HFFc6 (cell line): Measurements from ENCODE around the gene FMN1. TPM values are rescaled to one million over a fixed set of nuclear protein-coding genes. Genes with fewer than 3 reads are reported as not detected.

ENCODE experiments used
- DNase-seq: peaks from one replicate; pipeline ENCODE4 v3.0.0-alpha.2; 2018
- H3K27ac Mint-ChIP-seq: 2 replicates; pipeline ENCODE4 v1.8.0; 2020; ENCODE audit warnings: mild to moderate bottlenecking, mixed read lengths
- H3K27me3 Mint-ChIP-seq: 2 replicates; pipeline ENCODE4 v1.8.0; 2021; ENCODE audit warnings: mild to moderate bottlenecking, moderate library complexity, mixed read lengths; ENCODE audit not compliant: insufficient read depth
- H3K36me3 Mint-ChIP-seq: 2 replicates; pipeline ENCODE4 v1.8.0; 2021; ENCODE audit warnings: low read depth, mixed read lengths
- H3K4me1 Mint-ChIP-seq: 2 replicates; pipeline ENCODE4 v1.8.0; 2020; ENCODE audit warnings: low read depth, mixed read lengths
- H3K4me3 Mint-ChIP-seq: 2 replicates; pipeline ENCODE4 v1.8.0; 2020; ENCODE audit warnings: mild to moderate bottlenecking, moderate library complexity, mixed read lengths
- H3K9me3 Mint-ChIP-seq: 2 replicates; pipeline ENCODE4 v1.8.0; 2020; ENCODE audit warnings: mild to moderate bottlenecking, mixed read lengths
- total RNA-seq, 6 experiments: library from RNA; stranded (reverse); fragmentation: NEBNext Ultra II Directional; extraction: Animal tissue kit (Norgen Biotek cat#: 25700); gene quantifications; 2 replicates in 1 of 6; 3 replicates in 5 of 6; pipeline ENCODE4 v1.2.3, GENCODE V29; 2021
- TF ChIP-seq, protein P1 (sequence below): fragments of 200-600 bp; sonication (generic); IDR thresholded peaks from 2 replicates; pipeline ENCODE4 v1.5.0; 2021; ENCODE audit warnings: antibody characterized with exemption, mild to moderate bottlenecking

The FMN1 gene
- total RNA-seq, 6 experiments from 2014 or later, result 8.3 to 14.0 (median 12.6) TPM

DNA sequence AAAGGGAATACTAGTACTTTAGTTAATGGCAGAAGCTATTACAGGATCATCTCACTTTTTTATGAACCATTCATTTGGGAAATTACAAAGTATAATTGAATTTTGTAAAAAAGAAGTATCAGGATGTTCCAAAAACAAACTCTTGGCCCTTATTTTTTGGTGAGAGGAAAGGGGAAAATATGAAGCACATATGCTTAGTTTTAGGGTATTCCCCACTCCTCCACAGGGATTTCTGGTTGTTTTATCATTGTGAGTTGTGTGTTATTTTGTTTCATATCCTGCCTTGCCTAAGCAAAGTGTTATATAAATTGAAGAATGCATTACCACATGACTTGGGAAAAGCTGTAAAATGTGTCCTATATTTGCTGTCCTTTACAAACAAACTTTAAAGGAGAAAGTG is 227.0 kb downstream of the FMN1 start:
- H3K27ac Mint-ChIP-seq, result no peak overlapping the region
- peaks cover 26% of the 10 kb centered on the region for H3K36me3 Mint-ChIP-seq
- no peaks in the 10 kb centered on the region; the same call in 1 of the 2 replicates for H3K27me3 Mint-ChIP-seq
- no peak overlapping the region for H3K4me3 Mint-ChIP-seq
- H3K4me1 Mint-ChIP-seq, result peaks cover 11% of the 10 kb centered on the region; the same call in 1 of the 2 replicates
- TF ChIP-seq, protein P1, sequence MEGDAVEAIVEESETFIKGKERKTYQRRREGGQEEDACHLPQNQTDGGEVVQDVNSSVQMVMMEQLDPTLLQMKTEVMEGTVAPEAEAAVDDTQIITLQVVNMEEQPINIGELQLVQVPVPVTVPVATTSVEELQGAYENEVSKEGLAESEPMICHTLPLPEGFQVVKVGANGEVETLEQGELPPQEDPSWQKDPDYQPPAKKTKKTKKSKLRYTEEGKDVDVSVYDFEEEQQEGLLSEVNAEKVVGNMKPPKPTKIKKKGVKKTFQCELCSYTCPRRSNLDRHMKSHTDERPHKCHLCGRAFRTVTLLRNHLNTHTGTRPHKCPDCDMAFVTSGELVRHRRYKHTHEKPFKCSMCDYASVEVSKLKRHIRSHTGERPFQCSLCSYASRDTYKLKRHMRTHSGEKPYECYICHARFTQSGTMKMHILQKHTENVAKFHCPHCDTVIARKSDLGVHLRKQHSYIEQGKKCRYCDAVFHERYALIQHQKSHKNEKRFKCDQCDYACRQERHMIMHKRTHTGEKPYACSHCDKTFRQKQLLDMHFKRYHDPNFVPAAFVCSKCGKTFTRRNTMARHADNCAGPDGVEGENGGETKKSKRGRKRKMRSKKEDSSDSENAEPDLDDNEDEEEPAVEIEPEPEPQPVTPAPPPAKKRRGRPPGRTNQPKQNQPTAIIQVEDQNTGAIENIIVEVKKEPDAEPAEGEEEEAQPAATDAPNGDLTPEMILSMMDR, result no peak
- H3K9me3 Mint-ChIP-seq, result no peaks in the 10 kb centered on the region
- DNase-seq, result no peak

DNA sequence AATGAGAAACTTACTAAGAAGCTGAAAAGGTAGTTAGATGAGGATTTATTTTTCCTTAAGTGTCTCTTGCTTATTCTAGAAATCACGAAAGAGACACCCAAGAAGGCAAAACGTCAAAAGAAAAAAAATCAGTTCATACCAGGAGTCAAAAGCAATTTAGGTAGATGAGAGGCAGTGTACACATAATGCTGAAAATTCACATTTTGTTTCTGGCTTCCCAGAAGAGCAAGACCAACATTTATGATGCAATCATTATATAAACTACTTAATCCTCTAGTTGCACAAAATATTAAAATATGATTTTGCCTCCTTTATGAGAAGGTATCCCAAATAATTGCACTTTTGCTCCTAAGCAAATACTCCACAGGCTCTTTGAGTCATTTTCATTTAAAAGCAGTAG is 228.0 kb downstream of the FMN1 start:
- peaks cover 30% of the 10 kb centered on the region for H3K36me3 Mint-ChIP-seq
- TF ChIP-seq, protein P1, result no peak
- no peaks in the 10 kb centered on the region; the same call in 1 of the 2 replicates for H3K27me3 Mint-ChIP-seq
- no peak overlapping the region for H3K27ac Mint-ChIP-seq
- no peak overlapping the region for H3K4me3 Mint-ChIP-seq
- DNase-seq, result no peak
- H3K9me3 Mint-ChIP-seq, result no peaks in the 10 kb centered on the region
- H3K4me1 Mint-ChIP-seq, result peaks cover 11% of the 10 kb centered on the region; the same call in 1 of the 2 replicates

DNA sequence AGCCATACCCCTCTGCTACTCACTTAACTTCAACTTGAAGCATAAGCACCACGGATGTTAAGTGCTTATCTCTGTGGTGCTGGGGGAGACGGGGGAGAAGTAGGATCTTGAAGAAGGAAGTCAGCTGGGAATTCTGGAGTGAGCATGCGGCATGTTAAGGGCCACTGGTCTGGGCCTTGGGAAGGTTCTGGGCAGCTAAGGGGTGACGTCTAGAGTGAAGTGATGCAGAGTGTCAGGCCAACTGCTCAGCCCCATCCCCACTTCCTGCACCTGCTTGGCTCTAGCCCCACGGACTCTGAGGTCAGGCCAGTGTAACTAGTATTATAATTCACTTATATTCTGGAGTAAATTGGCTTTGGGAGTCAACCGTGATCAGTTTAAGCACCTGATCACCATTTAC is 228.6 kb downstream of the FMN1 start:
- H3K9me3 Mint-ChIP-seq, result no peaks in the 10 kb centered on the region
- TF ChIP-seq, protein P1, result no peak
- no peak overlapping the region for H3K4me3 Mint-ChIP-seq
- DNase-seq, result no peak
- H3K36me3 Mint-ChIP-seq, result peaks cover 33% of the 10 kb centered on the region
- no peak overlapping the region for H3K27ac Mint-ChIP-seq
- H3K4me1 Mint-ChIP-seq, result peaks cover 11% of the 10 kb centered on the region; the same call in 1 of the 2 replicates
- H3K27me3 Mint-ChIP-seq, result no peaks in the 10 kb centered on the region; the same call in 1 of the 2 replicates

DNA sequence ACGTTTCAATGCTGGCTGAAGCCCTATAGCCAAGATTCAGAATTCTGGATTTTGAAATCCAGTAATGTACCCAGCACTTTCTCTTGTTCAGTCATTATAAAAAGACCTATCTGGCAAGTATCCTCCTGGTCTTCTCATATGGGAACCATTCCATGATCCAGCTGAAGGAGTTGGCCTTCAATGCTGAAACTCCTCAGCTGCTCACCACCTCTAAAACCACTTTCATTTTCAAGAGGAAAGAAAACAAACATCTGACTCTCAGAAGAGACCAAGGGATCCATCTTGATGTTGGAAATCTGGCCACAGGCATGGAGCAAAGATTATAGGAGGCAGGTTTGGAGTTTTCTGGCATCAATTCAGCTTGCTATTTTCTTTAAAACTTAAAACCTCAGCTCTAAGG is 235.4 kb downstream of the FMN1 start:
- Mint-ChIP-seq H3K36me3 (peaks cover 22% of the 10 kb centered on the region; the same call in 1 of the 2 replicates), H3K9me3 (no peaks in the 10 kb centered on the region), H3K27ac (peak overlapping the region; percentile 75), H3K4me3 (peak overlapping the region; percentile 67), H3K4me1 (peaks cover 52% of the 10 kb centered on the region), H3K27me3 (no peaks in the 10 kb centered on the region)
- DNase-seq, result no peak
- TF ChIP-seq, protein P1, result no peak

DNA sequence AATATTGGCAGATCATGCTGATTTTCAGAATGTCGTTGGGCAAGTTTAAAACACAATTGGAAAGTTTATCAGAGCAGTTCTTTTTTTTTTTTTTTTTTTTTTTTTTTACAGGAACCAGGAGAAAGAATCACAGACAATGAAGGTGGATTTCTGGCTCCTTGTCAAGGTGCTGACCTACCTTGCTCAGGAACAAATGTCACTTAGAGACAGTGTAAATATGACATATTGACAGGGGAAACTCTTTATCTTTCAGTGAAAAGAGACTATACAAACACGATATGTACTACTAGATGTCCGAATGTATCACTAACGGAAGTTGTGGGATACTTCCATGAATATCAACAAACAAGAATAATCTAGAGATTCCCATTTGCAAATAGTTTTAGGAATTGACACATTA is 237.3 kb downstream of the FMN1 start:
- Mint-ChIP-seq H3K9me3 (no peaks in the 10 kb centered on the region), H3K4me3 (no peak overlapping the region), H3K27me3 (no peaks in the 10 kb centered on the region), H3K27ac (peak overlapping the region; percentile 86), H3K36me3 (peaks cover 27% of the 10 kb centered on the region; the same call in 1 of the 2 replicates), H3K4me1 (peaks cover 71% of the 10 kb centered on the region)
- TF ChIP-seq, protein P1, result no peak
- no peak for DNase-seq
